GM18907 (cell line): ENCODE data around the gene CDH3.

Source experiments
- ATAC-seq: cut with Tn5 transposase; IDR thresholded peaks from one replicate; pipeline ENCODE4 v1.9.1; 2021; ENCODE audit warnings: mild to moderate bottlenecking, moderate library complexity; ENCODE audit not compliant: unreplicated experiment

Gene CDH3

GRCh38 chr16:68644715-68645493 is at the start of gene CDH3:
Gene CDH3, plus strand, starts transcription at chr16:68645310. Its CDS starts 70 bp downstream, at chr16:68645380.
- ATAC-seq, result no peak

DNA sequence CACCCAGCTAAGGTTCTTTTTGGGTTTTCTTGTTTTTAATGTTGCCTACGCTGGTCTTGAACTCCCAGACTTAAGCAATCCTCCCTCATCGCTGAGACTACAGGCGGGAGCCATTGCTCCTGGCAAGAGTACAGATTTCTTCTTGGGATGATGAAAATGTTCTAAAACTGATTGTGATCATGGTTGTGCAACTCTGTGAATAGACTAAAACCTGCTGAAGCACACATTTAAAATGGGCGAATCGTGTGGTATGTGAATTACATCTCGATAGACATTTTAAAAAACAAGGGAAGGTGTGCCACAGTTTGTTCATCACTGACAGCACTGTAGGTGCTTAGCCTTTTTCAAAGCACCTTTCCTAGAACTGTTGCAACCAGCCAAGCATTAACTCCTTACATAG is 48.8 kb upstream of the CDH3 start:
- no peak for ATAC-seq

GRCh38 chr16:68599586-68599985 is 45.5 kb upstream of the CDH3 start:
- no peak for ATAC-seq

- ATAC-seq, result no peak
Measured at GRCh38 chr16:68605746-68606145, 39.4 kb upstream of the CDH3 start.

GRCh38 chr16:68607443-68607842 is 37.7 kb upstream of the CDH3 start:
- ATAC-seq, result no peak

DNA sequence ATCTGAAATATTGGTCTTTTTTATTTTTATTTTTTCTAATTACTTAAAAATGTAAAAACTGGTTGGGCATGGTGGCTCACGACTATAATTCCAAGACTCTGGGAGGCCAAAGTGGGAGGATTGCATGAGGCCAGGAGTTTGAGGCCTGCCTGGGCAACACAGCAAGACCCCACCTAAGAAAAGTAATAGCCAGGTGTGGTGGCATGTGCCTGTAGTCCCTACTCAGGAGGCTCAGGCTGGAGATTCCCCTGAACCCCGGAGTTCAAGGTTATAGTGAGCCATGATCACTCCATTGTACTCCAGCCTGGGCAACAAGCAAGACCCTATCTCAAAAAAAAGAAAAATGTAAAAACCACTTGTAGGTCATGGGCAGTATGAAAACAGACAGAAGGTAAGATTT is 36.8 kb upstream of the CDH3 start:
- no peak for ATAC-seq

DNA sequence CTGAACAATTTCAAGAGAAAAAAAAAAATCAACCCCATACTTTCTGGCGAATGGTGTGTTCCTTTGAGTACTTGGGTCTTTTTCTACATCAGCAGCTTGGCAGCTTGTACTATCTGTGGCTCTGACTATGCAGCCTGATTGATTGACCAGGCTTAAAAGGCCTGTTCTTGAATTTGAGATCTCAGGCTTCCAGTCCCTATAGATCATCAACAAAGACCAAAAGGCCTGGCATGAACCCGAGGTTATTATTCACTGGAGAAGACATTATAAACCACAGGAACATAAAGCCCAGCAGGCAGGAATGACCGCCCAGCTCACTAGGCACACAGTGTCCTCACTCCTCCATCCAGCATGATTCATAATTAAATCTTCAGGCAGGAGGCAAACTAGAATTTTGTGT is 32.1 kb upstream of the CDH3 start:
- ATAC-seq, result no peak

GRCh38 chr16:68617734-68618133 is 27.4 kb upstream of the CDH3 start:
- no peak for ATAC-seq

DNA sequence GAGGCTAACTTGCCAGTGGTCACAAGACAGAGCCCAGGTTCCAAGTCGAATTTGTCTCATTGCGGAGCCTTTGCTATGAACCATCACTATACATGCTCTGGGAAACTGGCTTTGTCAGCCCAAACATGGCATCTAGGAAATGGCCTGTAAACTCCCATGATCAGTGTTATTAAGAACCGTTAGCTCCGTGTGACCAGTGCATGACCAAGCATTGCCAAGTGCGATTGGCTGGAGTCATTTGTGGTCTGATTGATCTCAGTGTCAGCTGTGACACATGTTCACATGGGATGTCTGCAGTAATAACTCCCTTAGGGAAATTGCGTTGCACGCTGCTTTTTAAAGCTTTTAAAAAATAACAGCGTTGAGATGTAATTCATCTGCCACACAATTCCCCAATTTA is 18.6 kb upstream of the CDH3 start:
- ATAC-seq, result no peak

GRCh38 chr16:68627951-68628425 is 17.1 kb upstream of the CDH3 start:
- ATAC-seq, result no peak

DNA sequence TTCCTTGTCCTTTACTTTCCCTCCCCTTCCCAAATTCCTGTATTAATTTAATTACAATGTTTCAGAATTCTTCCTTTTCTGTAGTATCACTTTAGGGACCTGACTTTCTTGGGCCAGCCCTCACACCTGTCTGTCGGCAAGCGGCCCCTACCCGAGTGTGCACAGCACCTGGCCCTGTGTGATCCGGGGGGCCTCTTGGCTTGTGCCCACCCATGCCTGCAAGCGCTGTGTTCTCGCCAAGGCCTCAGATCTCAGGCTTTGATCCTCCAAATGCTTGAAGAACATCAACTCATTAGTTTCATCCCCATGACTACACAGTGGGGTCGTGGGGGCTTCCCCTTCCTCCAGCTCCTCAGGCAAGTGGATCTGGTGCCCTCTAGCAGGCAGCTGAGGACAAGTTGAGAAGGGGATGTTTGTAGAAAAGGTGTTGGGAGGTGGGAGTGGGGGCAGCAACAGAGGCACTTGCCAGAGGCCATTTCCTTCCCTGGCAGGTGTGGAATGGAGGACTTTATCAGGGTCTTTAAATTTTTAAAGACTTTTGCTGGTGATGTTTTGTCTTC is 15.7 kb upstream of the CDH3 start:
- no peak for ATAC-seq

- no peak for ATAC-seq
Measured at GRCh38 chr16:68636064-68636560, 9.0 kb upstream of the CDH3 start.

GRCh38 chr16:68636818-68637217 is 8.3 kb upstream of the CDH3 start:
- ATAC-seq, result no peak

GRCh38 chr16:68640972-68641371 is 4.1 kb upstream of the CDH3 start:
- no peak for ATAC-seq

GRCh38 chr16:68642047-68642435 is 3.1 kb upstream of the CDH3 start:
- ATAC-seq, result no peak

- ATAC-seq, result no peak
Measured at GRCh38 chr16:68642436-68643101, 2.5 kb upstream of the CDH3 start.

DNA sequence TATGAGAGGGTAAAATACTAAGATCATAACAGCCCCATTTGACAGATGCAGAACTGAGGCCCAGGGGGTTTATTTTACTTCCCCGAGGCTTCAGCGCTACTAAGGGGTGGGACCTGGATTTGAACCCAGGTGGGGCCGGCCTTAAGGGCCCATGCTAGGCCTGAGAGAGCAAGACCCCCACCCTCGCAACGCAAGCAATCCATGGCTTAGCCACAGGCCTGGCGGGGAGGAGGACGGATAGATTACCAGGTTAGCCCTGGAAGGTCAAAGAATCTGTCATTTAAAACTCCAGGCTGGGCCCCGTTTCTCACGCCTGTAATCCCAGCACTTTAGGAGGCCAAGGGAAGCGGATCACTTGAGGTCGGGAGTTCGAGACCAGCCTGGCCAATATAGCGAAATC is 1.9 kb upstream of the CDH3 start:
- ATAC-seq, result no peak

GRCh38 chr16:68643847-68644246 is 1.3 kb upstream of the CDH3 start:
- ATAC-seq, result no peak

GRCh38 chr16:68644296-68644695 is 814 bp upstream of the CDH3 start:
- no peak for ATAC-seq

- no peak for ATAC-seq
Measured at GRCh38 chr16:68645494-68646388, 631 bp downstream of the CDH3 start.
